Pulmonary artery endothelial cell (primary cell): Measurements from ENCODE around the gene GGCX. TPM values are rescaled to one million over a fixed set of nuclear protein-coding genes. Genes with fewer than 3 reads are reported as not detected.

Experiments used
- DNase-seq: peaks from one replicate; pipeline ENCODE4 v3.0.0-alpha.2; 2011; ENCODE audit warnings: low read depth, low spot score
- total RNA-seq: library from RNA; depleted of rRNA; stranded (reverse); fragments of >200 nt; gene quantifications from 2 replicates; pipeline ENCODE4 v1.2.3, GENCODE V29; 2014

The GGCX gene
- total RNA-seq, 1 donor from 2014 or later = 39.1 TPM

DNA sequence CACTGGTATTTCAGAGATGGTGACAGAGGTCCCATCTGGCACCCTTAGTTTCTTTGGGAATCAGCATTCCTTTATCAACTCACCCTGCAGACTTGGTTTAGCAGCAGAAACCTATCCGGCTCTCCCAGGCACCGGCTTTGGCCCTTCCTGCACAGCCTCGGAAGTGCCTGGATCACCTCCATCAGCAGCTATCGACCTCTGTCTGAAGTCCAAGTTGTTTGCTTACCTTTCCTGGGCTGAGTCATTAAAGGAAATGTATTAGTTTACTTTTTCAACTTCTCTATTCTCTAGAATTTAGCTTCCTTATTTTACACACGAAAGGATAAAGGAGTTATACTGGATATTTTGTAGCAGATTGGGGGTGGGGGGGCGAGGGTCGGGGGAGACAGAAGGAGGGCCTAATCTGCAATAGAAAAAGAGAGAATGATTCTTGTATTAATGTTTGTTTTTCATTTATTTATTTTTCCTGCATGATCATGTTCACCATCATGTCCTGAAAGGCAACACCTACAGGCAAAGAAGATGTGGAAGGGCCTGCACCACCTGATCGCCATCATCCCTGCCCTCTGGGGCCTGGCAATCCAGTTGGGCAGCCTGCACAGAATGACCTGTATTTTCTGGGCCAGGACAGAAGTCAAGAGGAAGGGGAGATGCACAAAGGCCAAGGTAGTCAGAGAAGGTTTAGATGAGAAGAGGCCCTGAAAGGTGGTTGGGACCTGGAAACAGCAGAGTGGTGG is 44.5 kb downstream of the GGCX start:
- DNase-seq = no peak

- DNase-seq = no peak
These were observed 47.0 kb downstream of the GGCX start for GRCh38 chr2:85514323-85514722.

DNA sequence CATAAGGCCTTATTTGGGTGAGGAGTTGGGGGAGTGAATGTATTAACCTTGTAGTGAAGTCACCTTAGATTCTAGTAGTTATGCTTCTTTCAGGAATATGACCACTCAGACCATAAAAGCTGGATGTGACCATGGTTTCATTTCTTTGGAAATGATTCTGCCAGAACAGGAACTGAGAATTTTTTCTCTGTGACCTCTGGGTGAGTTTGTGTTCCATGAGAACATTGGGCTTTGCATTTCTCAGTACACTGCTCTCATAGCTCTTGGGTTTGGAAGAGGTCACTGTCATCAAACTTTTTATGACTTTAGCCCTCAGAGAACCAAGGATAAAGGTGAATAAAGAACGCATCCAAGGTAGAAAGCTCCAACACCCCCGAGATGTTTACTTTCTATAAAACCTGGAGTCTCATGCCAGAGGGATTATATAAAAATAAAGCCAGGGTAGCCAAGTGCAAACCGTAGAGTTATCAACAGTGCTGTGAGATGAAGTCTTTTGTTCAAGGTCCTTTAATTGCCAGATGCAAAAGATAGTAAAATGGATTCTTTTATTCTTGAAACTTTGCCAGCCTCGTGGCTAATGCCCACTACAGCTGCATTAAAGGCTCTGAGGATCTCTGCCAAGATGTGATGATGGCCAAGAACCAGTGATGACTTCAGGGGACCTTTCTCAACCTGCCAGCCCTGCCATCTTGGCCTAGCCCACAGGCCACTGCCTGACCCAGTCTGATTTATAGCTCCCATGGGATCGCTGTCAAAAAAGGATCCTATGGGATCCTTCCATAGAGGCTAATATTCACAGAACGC is 50.1 kb downstream of the GGCX start:
- peak; percentile 29 for DNase-seq

- no peak for DNase-seq
These were observed 54.5 kb downstream of the GGCX start for GRCh38 chr2:85506768-85507181.

DNA sequence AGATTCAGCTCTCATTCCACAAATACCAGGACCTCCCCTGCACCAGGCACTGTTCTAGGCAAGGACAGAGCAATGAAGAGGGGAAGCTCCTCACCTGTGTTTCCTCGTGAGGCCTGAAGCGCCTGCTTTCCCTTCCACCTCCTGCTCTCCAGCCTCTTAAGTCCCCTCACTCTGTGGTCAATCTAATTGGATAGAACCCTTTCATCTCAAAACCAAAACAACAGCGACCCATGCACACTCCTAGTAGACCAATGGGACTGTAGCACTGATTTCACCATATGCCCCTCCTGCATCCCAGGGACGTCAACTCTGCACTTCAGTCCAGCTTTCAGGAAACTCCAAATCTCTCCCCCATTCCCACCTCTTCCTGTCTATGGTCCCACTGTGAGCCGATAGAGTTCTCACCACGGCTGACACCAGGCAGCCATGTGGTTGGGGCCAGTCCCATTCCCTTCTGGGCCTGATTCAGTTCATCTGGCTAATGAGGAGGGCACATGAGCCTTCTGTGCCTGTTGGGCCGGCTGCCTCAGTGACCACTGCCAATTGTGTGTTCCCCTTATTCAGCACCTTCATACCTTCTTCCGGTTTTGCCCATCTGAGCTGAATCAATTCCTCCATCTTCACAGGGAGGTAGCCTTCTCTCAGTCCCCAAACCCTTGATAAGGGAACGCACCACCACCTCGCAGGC is 55.6 kb downstream of the GGCX start:
- no peak for DNase-seq

- DNase-seq = peak; percentile 94
These were observed 56.5 kb downstream of the GGCX start for GRCh38 chr2:85504778-85505261.

DNA sequence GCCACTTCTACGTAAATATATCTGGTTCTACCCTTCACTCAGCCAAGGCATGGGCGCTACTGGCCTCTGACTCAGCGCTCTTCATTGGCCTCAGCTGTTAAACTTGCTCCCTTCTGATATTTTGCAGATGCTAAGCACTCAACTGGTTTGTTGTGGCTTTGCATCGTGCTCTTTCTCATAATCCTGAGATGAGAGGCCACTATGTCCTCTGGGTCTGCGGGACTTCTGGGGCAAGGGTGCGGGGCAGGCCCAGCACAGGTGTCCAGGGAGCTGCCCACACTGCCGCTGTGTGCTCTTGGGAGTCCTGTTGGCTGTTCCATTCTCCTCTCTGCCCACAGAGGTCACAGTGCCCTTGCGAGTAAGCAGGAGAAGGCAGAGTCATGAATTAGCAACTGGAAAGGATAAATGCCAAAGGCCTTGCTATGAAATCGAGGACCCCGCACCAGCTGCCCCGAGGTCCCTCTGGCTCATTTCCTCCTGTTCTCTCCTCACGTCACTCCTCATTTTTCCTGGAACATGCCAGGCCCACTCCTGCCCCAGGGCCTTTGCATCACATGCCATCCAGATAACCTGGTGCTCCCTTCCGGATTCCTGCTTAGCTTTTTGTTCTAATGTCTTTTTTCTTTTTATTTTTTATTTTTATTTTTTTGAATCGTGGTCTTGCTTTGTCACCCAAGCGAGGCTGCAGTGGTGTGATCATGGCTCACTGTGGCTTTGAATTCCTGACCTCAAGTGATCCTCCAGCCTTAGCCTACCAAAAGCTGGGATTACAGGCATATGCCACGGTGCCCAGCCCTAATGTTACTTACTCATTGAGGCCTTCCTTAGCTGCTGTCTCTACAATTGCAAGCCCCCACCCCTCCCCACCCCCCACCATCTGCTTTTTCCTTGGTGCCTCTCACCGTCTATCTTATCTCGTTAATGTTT is 57.2 kb downstream of the GGCX start:
- peak; percentile 30 for DNase-seq

DNA sequence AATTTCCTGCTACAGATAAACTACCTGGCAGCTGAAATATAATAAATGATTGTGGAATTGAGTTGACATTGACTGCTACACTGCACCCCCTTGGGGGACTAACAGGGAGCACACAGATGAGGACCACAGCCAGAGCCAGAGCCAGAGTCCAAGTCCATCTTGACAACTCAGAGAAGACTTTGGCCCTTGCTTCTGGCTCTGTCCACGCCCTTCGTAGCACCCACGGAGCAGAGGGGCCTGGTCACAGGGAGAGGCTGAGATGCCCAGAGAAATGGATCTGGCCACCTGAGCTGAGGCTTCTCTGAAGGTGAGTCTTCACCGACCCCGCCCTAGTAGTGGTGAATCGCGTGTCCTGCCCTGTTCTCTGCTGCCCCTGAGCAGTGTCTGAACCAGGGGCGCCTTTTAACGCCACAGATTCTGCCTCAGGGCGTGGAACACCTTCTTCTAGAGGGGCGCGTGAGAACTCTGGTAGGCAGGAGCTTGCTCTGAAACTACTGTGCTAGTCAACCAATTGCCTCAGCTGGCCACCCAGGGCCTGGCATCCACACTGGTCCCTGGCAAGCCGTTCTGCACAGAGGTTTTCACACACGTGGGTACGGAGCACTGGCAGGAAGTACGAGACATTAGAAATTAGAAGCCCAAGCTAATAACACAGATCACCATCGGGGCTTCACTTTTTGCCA is 58.0 kb downstream of the GGCX start:
- no peak for DNase-seq

DNA sequence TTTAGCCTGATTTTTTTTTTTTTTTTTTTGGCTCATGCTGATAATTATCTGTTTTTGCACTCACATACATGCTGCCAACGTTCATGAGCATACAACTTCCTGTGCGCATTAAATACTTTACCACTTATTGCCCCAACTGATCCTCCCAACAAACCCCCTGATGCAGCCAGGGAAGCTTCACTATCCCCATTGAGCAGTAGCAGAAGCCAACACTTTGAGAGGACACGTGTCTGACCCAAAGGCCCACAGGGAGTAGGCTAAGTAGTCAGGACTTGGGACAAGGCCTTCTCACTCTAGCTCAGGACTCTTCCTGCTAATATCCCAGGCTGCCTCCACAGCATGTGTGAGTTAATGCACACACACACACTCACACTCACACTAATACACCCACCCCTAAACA is 58.6 kb downstream of the GGCX start:
- no peak for DNase-seq

GRCh38 chr2:85501248-85501647 is 60.0 kb downstream of the GGCX start:
- no peak for DNase-seq

DNA sequence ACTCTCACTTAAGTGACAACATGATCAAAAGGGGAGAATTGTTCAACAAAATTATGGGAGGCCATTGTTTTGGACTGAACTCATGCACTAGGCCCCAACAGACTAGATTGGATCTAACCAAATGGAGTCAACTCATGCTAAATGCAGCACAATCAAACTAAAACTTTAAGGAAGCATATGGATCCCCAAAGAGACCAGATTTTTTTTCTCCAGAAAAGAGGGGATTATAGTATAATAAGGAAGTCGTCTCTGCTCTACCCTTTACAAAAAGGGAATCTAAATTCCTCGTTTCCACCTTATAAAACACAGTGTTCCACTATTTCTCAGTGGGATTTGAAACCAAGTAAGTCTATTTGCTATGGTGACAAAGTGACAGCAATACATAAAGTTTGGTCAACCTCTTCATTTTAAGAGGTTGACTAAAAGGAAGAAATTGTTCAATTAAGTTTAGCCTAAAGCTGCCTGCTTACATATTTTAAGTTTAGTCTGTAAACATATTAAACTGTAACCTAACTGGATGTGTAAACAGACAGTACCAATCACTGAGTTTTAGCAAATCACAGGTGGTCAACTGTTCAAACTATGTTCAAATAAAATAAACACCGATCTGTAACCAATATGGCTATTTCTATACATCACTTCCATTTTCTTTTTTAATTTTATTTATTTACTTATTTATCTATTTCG is 63.2 kb downstream of the GGCX start:
- no peak for DNase-seq

DNA sequence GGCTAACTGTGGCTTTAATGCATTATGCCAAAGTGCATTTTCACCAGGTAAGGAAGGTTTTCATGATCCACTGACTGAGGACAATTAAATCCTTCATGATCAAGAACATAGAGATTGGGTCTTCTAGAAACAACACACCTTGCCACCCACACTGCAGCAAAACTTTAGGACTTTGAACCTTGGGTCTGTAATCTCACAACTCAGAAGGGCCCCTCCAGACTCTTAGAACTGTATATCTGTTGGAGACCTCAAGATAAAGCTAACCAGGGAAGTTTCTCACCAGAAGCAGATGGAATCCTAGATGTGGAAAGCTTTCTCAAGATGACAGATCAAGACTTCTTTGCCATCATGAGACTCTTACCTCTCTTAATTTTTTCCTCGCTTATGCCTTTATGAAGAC is 64.9 kb downstream of the GGCX start:
- no peak for DNase-seq

Other genes starting within 250 kb of the GGCX start
- gene TGOLN2, start 233.5 kb downstream of the GGCX start, total RNA-seq = 132 and 163 TPM in 2 replicates
- gene RETSAT, start 207.0 kb downstream of the GGCX start, total RNA-seq = 36.3 and 67.8 TPM in 2 replicates
- 8.3 and 17.9 TPM in 2 replicates for gene ELMOD3, start 206.7 kb downstream of the GGCX start, total RNA-seq
- gene CAPG, start 151.1 kb downstream of the GGCX start, total RNA-seq = 73.1 and 75.6 TPM in 2 replicates
- gene SH2D6, start 142.8 kb downstream of the GGCX start, total RNA-seq = 0.13 TPM in 1 of 2 replicates, not detected in the other
- gene MAT2A, start 22.3 kb downstream of the GGCX start, total RNA-seq = 161 and 214 TPM in 2 replicates
- gene VAMP8, start 16.1 kb upstream of the GGCX start, total RNA-seq = 14.6 and 19.2 TPM in 2 replicates
- gene VAMP5, start 22.9 kb upstream of the GGCX start, total RNA-seq = 60.0 and 101 TPM in 2 replicates
- 164 and 248 TPM in 2 replicates for gene RNF181, start 34.3 kb upstream of the GGCX start, total RNA-seq
- gene TMEM150A, start 41.2 kb upstream of the GGCX start, total RNA-seq = 8.5 and 8.8 TPM in 2 replicates
- 20.6 and 21.2 TPM in 2 replicates for gene C2orf68, start 50.6 kb upstream of the GGCX start, total RNA-seq
- gene USP39, start 54.7 kb upstream of the GGCX start, total RNA-seq = 56.8 and 75.7 TPM in 2 replicates
- not detected in 2 replicates for gene SFTPB, start 106.7 kb upstream of the GGCX start, total RNA-seq
- not detected in 2 replicates for gene GNLY, start 132.9 kb upstream of the GGCX start, total RNA-seq
- 5.7 and 23.8 TPM in 2 replicates for gene ATOH8, start 192.5 kb upstream of the GGCX start, total RNA-seq